ENCODE results near the gene FBP2. TPM values are rescaled to one million over a fixed set of nuclear protein-coding genes. Genes with fewer than 3 reads are reported as not detected.

FBP2 gene
- total RNA-seq: 1 to 10 TPM in 2 of 9 donors, under 1 TPM in 6, not detected in 1; 0.23 to 4.6 (median 0.66) TPM
- polyA plus RNA-seq: under 1 TPM; 0.15 to 0.37 (median 0.32) TPM
- long read RNA-seq, donor 1: 0 reads
- long read RNA-seq, donor 2: 0 reads
- long read RNA-seq, donor 3: 0 reads
- long read RNA-seq, donor 4: 0 reads
- long read RNA-seq, donor 5, partial matches to known transcripts: 0 of 1 reads
- long read RNA-seq, donor 5, other reads (novel, unspliced or antisense): 0 of 1 reads
- long read RNA-seq, donor 6: 0 reads
- long read RNA-seq, donor 7: 0 reads
- long read RNA-seq, donor 8: 0 reads
- long read RNA-seq, donor 9: 0 reads
- long read RNA-seq, donor 10: 0 reads

GRCh38 chr9:94593459-94594345 is at the start of gene FBP2:
TSS of gene FBP2 (minus strand) at chr9:94593824. CDS start at chr9:94593726, 98 bp downstream.
- H3K4me1 ChIP-seq (replicated peaks in 1 of 2): no peaks in the 10 kb centered on the region
- H3K27me3 ChIP-seq: no peaks in the 10 kb centered on the region
- no peaks in the 10 kb centered on the region for H3K9me3 ChIP-seq (replicated peaks in 1 of 3)
- no peak within 1 kb of the TSS for H3K4me3 ChIP-seq
- TF ChIP-seq CTCF (IDR thresholded peaks at IDR 0.05) (no peak), POLR2A (IDR thresholded peaks at IDR 0.05) (no peak)
- DNase-seq: peak in 6 of 7 donors; percentile 43 to 66 (median 58)
- no peak within 1 kb of the TSS for H3K27ac ChIP-seq
- H3K36me3 ChIP-seq (replicated peaks in 1 of 2): no peaks in the 10 kb centered on the region
- intact Hi-C loops (cut with DNase I): no loop called here
- 65 to 74% (median 69%) methylated on average over 12 to 21 of the region's 21 CpGs for WGBS, 4 donors

- Histone ChIP-seq H3K27me3 (no peaks in the 10 kb centered on the region), H3K9me3 (replicated peaks in 1 of 3) (no peaks in the 10 kb centered on the region), H3K4me3 (no peak overlapping the region), H3K4me1 (replicated peaks in 1 of 2) (peaks cover 0 to 10% of the 10 kb centered on the region in 2 donors), H3K27ac (no peak overlapping the region), H3K36me3 (replicated peaks in 1 of 2) (no peaks in the 10 kb centered on the region)
- TF ChIP-seq POLR2A (IDR thresholded peaks at IDR 0.05): no peak
- TF ChIP-seq CTCF (IDR thresholded peaks at IDR 0.05): no peak
- DNase-seq: no peak
- intact Hi-C loops (cut with DNase I): no loop called here
- 78 to 94% (median 81%) methylated on average over 8 of the region's 8 CpGs for WGBS, 4 donors
Observed at GRCh38 chr9:94643176-94643575, 49.6 kb upstream of the FBP2 start.

GRCh38 chr9:94642501-94642900 is 48.9 kb upstream of the FBP2 start:
- peaks cover 0 to 10% of the 10 kb centered on the region in 2 donors for H3K4me1 ChIP-seq (replicated peaks in 1 of 2)
- TF ChIP-seq POLR2A (IDR thresholded peaks at IDR 0.05): no peak
- no peak for TF ChIP-seq CTCF (IDR thresholded peaks at IDR 0.05)
- no peaks in the 10 kb centered on the region for H3K27me3 ChIP-seq
- H3K27ac ChIP-seq: no peak overlapping the region
- no peaks in the 10 kb centered on the region for H3K36me3 ChIP-seq (replicated peaks in 1 of 2)
- no peak for DNase-seq
- no peaks in the 10 kb centered on the region for H3K9me3 ChIP-seq (replicated peaks in 1 of 3)
- H3K4me3 ChIP-seq: no peak overlapping the region
- 89 to 96% (median 92%) methylated on average over 5 of the region's 5 CpGs; no CpG with 5 or more reads in 1 of the 4 donors for WGBS, 4 donors
- intact Hi-C loops (cut with DNase I): no loop called here

- no peak for DNase-seq
- Histone ChIP-seq H3K27ac (peak overlapping the region in 2 of 5 donors; percentile 57 to 68), H3K9me3 (replicated peaks in 1 of 3) (no peaks in the 10 kb centered on the region), H3K27me3 (no peaks in the 10 kb centered on the region), H3K4me1 (replicated peaks in 1 of 2) (peaks cover 0 to 10% of the 10 kb centered on the region in 2 donors), H3K36me3 (replicated peaks in 1 of 2) (no peaks in the 10 kb centered on the region), H3K4me3 (peak overlapping the region in 3 of 4 donors; percentile 35 to 76 (median 61))
- intact Hi-C loops (cut with DNase I): no loop called here
- no peak for TF ChIP-seq POLR2A (IDR thresholded peaks at IDR 0.05)
- no peak for TF ChIP-seq CTCF (IDR thresholded peaks at IDR 0.05)
- 59 to 67% (median 63%) methylated on average over 14 to 15 of the region's 15 CpGs for WGBS, 4 donors
Observed at GRCh38 chr9:94639999-94640376, 46.4 kb upstream of the FBP2 start.

Measured in adrenal gland (tissue), 19 donors.